DMS53 (cell line): ENCODE measurements around the gene RANBP1.
"Not testable (repeated sequence)": the region's sequence is repeated elsewhere in the genome, so short reads cannot be mapped to it uniquely, and the experiment has no call there.

Source experiments
- DNase-seq: peaks from one replicate; lab custom pipeline; 2025; lab: John Stamatoyannopoulos, UW

RANBP1 gene

DNA sequence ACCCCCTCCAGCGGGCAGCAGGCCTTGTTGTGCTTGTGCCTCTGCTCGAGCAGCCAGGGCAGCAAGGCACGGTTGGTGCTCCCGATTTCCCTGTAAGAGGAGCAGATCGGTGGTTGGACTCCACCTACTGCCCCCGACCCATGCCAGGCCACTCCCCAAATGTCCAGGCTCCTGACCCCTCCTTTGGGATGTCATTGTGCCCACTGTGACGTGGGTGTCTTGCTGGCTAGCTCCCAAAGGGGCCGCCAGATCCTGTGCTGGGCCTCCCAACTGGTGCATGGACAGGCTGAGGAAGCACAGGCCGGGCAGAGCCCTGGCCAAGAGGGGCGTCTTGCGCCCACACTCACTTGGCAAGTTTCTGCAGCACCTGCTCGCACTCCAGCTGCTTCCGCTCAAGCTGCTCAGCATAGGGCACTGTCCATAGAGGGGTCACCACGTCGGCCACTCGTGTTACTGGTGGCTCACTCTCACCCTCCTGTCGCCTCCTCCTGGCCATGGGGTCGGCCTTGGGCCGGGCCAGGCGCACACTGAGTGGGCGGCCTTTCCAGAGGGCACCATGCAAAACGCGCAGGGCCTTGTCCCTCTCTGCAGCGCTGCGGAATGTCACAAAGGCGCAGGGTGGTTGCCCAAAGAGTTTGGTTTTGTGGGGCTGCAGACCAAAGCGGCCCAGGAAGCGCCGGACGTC is at the start of gene RANBP1:
Gene RANBP1, plus strand, starts transcription at position 414 of the 685 bp plus-strand sequence. Its CDS starts 81 bp downstream, at position 495.
- no peak for DNase-seq

DNA sequence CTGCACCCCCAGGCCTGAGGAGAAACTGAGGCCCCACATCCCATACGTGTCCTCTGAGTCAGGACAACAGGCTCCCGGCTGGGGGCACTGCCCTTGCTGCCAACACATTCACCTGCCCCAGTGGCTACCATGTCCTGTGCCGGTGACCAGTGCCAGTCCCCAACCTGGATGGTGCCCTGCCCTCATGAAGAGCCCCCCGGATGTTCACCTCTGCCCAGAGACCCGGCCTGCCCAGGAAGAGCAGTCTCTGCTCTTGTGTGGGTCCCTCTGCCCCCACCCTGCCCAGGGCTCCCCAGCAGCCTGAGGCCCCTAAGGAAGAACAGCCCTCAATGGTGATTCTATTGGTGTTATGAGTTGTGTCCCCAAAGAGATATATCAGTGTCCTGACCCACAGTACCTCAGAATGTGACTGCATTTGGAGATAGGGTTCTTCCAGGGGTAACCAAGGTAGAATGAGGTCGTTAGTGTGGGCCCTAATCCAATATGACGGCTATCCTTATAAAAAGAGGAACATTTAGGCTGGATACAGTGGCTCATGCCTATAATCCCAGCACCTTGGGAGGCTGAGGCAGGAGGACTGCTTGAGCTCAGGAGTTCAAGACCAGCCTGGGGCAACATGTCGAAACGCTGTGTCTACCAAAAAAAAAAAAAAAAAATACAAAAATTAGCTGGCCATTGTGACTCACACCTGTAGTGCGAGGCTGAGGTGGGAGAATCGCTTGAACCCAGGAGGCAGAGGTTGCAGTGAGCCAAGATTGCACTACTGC is 49.1 kb upstream of the RANBP1 start:
- no peak for DNase-seq

DNA sequence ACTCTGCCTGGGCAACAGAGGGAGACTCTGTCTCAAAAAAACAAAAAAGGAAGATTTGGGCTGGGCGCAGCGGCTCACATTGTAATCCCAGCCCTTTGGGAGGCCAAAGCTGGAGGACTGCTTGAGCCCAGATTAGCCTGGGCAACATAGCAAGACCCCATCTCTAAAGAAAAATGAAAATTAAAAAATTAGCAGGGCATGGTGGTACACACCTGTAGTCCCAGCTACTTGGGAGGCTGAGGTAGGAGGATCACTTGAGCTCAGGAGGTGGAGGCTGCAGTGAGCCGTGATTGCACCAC is 48.6 kb upstream of the RANBP1 start:
- not testable (repeated sequence) for DNase-seq

DNA sequence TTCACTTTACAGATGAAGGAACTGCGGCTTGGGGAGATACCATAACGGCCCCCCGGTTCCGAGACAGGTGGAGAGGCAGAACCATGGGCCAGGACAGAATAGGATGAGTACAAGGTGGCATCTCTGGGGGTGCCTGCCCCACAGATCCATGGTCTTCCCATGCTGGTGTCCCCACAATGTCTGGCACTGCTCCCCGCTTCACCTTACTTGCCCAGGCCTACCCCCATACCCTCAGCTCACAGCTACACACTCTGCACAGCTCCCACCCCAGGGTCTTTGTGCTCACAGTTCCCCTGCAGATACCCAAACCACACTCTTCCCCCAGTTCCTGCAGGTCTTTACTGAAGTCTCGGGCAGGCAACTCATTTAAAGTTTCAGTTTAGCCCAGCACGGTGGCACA is 47.3 kb upstream of the RANBP1 start:
- DNase-seq, result no peak

DNA sequence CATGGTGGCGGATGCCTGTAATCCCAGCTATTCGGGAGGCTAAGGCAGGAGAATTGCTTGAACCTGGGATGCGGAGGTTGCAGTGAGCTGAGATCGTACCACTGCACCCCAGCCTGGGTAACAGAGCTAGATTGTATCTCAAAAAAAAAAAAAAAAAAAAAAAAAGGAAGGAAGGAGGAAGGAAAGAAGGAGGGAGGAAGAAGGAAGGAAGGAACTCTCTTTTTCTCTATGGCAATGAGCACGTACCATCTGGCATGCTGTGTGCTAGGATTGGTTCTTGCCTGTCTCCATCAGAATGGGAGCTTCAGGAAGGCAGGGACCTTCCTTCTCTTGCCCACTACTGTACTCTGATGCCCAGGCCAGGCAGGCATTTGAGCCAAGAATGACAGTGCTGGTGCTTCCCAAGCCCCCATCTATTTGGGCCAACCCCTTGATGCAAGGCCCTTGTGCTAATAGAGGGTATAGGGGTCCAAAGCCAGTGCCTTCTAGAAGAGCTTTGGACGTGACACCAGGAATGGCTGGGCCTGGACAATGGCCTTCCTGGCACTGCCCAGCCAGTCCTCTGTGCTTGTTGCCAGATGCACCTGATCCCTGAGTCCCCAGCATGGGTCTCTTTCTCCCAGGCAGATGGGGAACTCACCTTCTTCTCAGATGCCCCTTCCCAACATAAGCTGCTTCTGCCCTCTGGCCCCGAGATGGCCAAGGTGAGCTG is 46.4 kb upstream of the RANBP1 start:
- no peak for DNase-seq

DNA sequence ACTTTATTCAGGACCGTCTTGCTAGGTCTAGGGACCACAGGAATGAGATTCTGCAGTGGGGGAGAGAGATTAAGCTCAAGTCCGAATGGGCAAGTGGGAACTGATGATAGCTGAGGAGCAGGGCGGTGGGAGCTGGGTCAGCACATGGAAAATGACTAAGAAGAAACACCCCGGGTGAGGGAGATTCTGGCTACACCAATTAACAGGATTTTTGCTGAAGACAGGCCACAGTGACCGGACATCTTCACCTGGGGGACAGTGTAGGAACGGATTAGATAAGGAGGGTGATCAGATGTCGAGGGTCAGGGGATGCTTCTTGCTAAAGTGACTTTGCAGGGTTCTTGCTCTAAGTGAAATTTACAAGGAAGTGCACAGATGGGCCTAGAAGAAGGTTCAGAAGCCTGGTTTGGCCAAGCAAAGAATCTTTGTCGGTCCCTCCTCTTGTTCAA is 44.4 kb upstream of the RANBP1 start:
- no peak for DNase-seq

DNA sequence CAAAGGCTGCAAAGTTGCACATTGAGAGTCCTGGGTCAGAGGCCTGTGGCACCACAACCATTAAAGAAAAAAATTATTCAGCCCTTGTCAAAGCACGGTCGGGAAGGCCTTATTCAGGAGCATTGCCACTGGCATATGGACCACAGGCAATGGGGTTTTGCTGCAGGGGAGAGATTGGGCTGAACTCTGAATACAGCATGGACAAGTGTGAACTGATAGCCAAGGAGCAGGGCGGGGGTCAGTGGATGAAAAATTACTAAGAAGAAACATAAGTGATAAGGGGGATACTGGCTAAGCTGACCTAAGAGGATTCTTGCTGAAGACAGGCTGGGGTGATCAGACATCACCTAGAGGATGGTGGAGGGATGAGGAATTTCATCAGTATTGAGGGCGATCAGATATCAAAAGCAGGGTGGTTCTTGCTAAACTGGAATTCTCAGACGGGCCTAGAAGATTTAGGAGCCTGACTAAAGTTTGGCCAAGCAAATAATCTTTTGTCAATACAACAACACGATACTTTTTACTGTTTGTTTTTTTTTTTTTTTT is 39.2 kb upstream of the RANBP1 start:
- DNase-seq, result no peak

DNA sequence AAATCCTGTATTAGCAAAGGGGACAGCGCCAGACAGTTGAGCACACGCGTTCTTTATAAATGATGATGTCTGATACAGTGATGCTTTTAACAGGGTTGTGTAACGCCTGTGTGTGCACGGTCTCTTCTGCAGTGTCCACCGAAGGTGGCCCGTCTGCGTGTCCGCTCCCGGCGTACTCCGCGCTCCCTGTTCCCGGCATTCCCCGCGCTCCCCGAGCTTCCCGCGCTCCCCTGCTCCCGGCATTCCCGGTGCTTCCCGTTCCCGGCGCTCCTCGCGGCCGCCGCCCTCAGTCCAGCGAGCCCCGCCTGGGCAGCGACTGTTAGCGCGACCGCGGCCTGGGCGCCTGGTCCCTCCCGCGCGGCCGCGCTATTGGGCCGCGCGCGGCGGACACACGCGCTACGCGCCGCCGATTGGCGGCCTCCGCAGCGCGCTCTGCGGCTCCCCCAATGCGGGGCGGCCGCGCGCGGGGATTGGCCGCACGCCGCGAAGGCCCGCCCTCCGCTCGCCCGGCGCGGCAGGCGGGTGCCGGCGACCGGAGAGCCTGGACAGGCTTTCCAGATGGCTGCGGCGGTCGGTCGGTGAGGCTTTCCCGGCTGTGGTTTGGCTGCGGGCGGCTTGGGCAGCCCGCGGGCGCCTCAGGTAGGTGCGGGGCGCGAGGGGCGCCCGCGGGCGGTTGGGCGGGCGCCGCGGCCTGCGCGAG is 36.0 kb upstream of the RANBP1 start, which contains the start of gene DGCR8:
Gene DGCR8, plus strand, starts transcription at position 497 of the 700 bp plus-strand sequence. CDS start 5,723 bp downstream, outside the sequence.
- peak; percentile 92 for DNase-seq

DNA sequence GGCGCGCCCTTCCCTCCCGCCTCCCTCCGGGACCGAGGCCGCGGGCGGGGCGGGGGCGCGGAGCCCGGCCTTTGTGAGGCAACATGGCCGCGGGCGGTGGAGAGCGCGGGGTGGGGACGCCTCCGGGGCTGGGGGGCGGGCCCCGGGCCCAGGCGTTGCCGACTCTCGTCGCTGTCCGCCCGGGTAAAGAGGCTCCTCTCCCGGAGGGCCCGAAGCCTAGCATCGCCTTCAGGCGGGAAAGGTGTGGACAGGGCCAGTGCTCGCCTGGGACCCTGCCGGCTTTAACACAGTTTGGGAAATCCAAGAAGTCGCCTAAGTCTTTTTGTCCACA is 35.5 kb upstream of the RANBP1 start:
- DNase-seq, result peak; percentile 67

DNA sequence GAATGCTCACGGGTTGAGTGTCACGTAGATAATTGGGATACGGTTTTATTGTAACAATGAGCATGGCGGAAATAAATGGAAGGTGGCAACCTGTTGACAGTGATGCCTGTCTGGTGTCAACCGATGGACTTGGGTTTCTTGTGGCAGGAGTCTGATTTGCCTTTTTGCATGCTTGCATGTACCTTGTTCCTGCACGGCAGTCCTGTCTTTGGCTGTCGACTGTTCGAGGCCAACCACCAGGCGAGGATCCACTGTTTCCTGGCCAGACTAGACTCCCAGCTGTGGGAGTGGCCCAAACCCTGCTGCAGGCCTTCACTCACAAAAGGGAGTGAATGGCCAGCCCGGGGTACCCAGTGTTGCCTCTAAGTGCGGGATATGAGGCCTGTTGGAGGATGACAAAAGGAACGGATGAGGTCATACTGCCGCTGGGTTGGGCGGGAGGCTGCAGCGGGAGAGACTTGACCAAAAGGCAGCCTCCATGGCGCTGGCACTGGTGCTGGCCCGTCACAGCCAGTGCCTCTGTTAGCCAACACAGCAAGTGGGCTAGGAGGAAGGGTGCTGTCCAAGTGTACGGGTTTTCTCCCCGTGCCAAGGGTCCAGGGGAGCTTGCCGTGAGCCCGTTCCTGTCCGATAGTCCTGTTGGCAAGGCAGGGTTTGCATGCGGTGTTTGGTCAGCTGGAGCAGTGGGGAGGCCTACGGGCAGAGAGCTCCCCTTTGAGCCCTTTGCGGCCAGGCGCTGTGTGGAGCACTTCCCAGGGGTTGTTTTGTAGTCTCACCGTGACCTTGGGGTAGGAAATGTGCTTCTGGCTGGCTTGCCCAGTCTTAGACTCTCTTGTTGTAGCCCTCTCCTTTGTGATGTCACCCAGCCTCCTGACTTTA is 34.9 kb upstream of the RANBP1 start:
- DNase-seq, result peak; percentile 64

DNA sequence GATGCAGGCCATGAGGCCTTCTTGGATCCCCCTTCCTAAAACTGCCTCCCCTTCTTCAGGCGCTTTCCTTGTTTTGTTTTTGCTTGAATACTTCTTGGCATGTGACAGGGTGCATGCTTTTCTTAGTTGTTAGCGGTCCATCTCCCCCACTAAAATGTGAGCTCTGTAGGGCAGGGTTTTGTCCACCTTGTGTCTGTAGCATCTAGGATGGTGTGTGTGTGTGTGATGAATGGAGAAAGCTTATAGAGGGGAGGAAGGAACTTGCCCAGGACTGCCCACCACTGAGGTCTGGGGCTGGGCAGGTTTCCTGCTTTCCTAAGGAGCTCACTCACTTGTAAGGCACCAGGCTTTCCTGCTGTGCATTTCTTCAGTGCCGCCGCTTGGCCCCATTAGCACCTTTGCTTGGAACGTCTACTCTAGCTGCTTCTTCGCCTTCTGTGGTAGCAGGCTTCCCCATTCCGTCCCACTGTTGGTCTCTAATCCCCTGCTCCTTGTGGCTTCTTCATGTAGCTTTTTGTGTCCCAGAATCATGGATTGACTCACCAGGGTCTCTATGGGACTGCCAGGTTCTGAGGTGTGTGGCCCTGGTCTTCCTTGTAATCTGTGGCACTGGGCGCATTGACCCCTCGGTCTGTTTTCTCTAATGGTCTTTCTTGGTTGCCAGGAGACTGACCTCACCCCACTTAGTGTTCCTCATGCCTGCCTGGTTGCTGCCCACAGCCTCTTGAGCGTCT is 32.6 kb upstream of the RANBP1 start:
- DNase-seq, result no peak

DNA sequence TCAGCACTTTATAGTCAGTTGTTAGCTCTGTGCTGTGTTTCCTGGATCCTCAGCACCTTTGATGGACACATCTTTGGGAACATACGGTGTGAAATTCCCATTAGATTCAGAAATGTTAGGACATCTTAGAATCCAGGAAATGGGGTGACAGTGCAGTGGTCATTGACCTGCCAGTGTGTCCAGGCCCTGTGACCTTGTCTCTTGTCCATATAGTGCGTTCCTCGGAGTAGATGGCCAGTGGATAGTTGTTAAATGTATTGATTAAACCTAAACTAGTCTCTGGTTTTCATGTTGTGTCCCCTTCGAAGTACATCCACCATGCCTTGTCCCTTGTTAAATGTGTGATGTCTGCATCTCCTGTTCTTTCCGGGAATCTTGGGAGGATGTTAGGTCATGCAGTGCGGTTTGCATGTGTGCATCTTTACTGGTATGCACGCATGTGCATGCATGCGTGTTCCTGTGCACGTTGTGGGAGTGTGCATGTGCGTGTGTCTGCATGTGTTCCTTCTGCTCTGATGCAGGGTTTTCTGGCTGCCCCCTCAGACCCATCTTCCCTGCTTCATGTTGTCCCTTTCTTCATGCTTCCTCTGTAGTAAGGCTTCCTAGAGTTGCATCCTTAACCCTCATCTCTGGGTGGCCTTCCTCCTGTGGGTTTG is 31.9 kb upstream of the RANBP1 start:
- no peak for DNase-seq

DNA sequence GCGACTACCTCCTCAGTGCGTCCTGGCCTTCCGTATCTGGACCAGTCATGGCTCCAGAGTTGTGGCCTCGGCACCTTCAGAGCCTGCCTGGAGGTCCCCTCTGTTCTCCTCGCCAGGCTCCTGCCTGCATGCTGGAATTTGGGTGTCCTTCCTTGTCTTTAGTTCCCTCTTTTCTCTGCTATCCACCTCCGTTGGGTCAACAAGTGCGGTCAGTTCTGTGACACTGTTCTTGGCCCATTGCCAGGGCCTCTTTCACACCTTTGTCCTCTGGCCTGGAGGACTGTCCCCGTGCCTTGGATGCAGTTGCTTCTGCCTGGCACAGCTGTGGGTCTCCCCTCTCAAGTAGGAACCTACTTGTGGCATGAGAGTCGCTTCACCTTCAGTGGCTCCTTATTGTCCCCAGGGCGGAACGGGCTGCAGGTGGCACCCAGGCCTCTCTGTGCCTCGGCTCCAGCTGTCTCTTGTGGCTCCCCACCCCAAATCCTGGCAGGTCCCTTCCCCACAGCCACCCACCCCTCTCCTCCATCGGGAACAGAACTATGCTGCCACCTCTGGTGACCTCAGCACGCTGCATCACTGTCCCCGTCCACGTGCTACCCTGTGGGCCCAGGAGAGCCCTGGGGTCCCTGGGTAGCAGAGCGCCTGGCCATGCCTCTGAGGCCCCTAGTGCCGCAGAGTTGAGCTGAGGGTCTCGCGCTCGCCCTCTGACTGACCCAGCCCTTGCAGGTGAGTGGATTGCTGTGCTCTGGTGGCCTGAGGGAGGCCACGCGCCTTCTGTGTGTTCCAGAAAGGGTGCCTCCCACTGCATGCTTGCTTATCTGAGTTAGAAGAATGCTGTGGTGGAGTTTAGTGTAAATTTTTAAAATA is 31.1 kb upstream of the RANBP1 start:
- no peak for DNase-seq

DNA sequence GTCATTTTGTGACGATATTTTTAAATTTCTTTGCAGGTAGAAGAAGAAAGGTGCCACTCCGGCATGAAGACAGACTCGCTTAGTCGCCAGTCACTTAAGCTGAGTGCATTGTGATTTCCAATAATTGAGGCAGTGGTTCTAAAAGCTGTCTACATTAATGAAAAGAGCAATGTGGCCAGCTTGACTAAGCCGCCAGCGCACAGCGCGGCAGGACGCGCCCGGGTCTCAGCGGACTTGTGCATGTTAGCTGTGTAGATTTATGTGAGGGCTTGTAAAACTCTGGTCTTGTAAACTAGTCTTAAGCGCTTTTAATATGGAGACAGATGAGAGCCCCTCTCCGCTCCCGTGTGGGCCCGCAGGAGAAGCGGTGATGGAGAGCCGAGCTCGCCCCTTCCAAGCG is 30.3 kb upstream of the RANBP1 start:
- no peak for DNase-seq

DNA sequence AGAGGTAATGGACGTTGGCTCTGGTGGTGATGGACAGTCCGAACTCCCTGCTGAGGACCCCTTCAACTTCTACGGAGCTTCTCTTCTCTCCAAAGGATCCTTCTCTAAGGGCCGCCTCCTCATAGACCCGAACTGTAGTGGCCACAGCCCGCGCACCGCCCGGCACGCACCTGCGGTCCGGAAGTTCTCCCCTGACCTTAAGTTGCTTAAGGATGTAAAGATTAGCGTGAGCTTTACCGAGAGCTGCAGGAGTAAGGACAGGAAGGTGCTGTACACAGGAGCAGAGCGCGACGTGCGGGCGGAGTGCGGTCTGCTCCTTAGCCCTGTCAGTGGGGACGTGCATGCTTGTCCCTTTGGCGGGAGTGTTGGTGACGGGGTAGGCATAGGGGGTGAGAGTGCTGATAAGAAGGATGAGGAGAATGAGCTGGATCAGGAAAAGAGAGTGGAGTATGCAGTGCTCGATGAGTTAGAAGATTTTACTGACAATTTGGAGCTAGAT is 29.8 kb upstream of the RANBP1 start:
- DNase-seq, result no peak

DNA sequence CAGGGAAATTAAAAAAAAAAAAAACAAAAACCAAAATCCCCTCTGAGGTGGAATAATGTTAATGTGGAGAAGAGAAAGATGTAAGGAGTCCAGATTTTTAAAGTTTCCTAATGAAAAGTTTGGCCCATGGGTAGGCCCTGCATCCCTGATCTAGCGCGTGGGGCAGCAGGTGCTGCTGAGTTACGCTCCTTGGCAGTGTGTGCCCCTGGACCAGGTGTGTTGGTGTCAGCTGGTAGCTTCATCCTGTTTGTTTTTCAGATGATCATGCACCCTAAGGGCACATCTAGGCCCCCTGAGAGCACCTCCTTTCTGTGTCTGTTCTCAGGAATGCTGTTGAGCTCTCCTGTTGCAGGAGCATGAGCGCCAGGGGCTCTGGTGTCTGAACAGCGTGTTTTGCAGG is 29.1 kb upstream of the RANBP1 start:
- no peak for DNase-seq

DNA sequence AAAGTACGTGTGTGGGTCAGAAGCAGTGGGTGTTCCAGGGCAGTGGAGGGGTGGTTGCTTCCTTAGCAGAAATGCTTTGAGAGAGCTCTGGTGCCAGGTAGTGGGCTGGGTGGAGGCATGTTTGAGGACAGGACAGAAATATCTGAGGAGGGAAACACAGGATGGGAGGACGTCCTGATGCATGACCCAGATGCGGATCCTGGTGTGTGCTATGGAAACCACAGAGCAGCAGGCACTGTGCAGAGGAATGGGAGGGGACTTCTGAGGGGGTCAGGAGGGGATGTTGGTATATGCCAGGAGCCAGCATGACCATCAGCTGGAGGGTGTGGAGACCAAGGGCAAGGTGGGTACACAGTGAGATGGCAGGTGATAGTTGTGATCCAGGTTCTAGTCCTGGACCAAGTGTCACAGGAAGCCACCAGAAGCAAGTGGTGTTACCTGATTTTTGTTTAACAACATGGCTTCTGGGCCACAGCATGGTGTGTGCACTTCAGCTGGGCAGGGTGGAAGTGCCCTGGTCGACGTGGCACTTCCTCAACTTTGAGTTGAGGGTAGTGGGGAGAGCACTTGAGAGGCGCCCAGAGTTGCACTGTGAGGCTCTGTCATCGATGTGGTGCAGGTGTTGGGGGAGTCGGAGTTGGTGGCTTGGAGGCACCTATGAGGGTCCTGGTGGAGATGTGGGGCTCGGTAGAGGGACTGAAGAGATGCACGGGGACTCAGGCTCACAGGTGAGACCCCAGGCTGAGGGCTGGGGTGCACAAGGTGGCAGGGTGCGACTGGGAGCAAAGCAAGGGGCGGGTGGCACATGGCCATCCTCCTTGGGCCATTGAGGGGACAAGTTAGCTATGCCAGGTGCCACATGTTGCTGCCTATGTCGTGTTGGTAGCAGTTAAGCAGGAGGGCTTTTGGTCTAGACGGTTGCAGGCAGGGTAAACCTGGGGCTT is 28.3 kb upstream of the RANBP1 start:
- no peak for DNase-seq

DNA sequence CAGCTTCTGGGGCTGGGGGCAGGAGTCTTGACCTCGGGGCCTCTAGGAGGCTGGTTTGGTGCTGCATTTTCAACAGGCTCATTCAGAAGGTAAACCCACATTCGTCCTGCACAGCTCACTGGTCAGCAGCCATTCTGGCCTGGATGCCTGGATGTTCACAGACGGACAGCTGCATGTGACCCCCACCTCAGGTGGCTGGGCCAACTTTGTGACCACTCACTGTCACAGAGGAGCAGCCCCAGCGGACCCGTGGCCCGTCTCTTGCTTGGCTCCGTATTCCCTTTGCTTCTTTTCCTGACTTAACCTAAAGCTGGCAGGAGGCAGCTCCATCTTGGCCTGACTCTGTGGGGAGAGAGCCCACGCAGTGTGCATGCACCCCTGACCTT is 27.6 kb upstream of the RANBP1 start:
- DNase-seq, result no peak
